Loucy (cell line): ENCODE results near the gene GNPAT.

ENCODE experiments used
- EZH2phosphoT487 ChIP-seq: fragments of 200-600 bp; IDR thresholded peaks from 2 replicates; pipeline ENCODE4 v1.6.1; 2018; ENCODE audit warnings: antibody characterized with exemption, mild to moderate bottlenecking, moderate library complexity, borderline replicate concordance
- TF ChIP-seq, protein P1 (sequence below): fragments of 200-600 bp; sonication (generic); conservative IDR thresholded peaks from 2 replicates; pipeline ENCODE4 v1.5.1; 2014; ENCODE audit warnings: mild to moderate bottlenecking, antibody characterized with exemption, low read length

DNA sequence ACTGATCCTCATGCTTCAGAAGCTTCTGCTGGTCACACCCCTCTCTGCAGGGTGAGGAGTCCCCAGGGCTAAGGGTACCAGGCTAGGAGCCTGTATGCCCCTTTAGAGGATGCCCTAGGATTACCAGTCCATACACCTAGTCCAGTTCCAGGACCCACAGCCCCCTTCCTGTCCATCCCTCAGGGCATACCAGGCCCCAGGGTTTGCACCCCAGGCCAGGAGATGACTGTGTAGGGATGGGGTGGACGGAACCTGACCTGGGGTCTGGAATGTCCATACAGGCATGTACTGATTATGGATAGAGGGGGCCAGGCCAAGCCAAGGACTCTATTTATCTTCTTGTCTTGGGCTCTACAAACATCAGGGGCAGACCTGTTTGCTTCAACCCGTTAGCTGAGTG, 44.3 kb upstream of the GNPAT start:
- TF ChIP-seq, protein P1, sequence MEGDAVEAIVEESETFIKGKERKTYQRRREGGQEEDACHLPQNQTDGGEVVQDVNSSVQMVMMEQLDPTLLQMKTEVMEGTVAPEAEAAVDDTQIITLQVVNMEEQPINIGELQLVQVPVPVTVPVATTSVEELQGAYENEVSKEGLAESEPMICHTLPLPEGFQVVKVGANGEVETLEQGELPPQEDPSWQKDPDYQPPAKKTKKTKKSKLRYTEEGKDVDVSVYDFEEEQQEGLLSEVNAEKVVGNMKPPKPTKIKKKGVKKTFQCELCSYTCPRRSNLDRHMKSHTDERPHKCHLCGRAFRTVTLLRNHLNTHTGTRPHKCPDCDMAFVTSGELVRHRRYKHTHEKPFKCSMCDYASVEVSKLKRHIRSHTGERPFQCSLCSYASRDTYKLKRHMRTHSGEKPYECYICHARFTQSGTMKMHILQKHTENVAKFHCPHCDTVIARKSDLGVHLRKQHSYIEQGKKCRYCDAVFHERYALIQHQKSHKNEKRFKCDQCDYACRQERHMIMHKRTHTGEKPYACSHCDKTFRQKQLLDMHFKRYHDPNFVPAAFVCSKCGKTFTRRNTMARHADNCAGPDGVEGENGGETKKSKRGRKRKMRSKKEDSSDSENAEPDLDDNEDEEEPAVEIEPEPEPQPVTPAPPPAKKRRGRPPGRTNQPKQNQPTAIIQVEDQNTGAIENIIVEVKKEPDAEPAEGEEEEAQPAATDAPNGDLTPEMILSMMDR, result no peak
- no peak for TF ChIP-seq EZH2phosphoT487
